GM13976 (cell line): ENCODE measurements around the gene PRRG3.

Source experiments
- DNase-seq: peaks from one replicate; pipeline ENCODE4 v3.0.0; 2012; ENCODE audit warnings: low spot score
- in situ Hi-C: fragments of 300-500 bp; cut with MboI; formaldehyde crosslinking; loops from one replicate; pipeline ENCODE4 v1.12.0; 2022; ENCODE audit warnings: low sequenced_read_pairs, mixed read lengths, inconsistent platforms; ENCODE audit not compliant: unreplicated experiment
- TF ChIP-seq, protein P1 (sequence below): IDR thresholded peaks from 2 replicates; pipeline ENCODE4 v1.5.1; 2012; ENCODE audit warnings: borderline replicate concordance, mild to moderate bottlenecking; ENCODE audit not compliant: insufficient read depth; ENCODE audit errors: extremely low read depth, missing control alignments, control extremely low read depth

The PRRG3 gene

DNA sequence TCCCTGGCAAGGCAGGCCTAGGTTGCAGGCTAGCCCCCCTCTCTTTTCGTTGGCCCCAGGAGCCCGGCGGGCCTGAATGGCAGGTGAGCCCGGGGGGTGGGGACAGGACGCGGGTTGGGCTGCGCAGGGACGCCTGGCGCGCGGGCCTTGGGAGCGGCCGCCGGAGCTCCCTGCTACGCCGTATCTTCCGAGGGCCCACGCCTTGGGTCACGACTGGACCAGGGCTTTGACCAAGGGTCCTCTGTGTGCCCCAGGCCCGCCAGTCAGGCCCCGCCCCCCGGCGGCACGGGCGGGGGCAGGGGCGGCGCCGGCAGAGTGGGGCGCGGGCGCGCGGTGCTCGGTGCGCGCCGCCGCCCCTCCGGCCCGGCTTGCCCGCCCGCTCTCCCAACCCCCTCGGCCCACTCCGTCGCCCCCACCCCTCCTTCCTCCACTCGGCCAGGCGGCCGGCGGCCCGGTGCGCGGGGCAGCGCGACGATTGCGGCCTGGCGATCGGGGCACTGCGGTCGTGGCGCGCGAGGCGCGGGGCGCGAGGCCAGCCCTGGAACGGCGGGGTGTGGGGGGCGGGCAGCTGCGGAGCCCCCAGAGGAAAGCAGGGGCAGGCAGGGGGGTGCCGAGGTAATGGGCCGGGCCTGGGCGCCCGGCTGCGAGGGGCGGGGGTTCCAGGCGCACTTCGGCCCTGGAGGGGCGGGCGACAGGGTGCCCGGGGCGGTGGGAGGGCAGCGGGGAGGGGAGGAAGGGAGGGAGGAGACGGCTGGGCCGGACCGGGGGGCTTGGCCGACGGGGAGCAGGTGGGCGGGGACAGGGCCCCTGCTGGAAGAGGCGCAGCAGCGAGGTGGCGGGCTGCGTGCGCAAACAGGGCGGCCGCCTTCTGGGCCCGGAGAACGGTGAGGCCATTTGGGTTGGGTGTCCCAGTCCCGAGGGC lies at the start of gene PRRG3:
TSS of gene PRRG3 (plus strand) at position 798 of the 922 bp plus-strand sequence. CDS start 3,357 bp downstream, outside the sequence.
- in situ Hi-C loops = no loop called here
- TF ChIP-seq, protein P1, sequence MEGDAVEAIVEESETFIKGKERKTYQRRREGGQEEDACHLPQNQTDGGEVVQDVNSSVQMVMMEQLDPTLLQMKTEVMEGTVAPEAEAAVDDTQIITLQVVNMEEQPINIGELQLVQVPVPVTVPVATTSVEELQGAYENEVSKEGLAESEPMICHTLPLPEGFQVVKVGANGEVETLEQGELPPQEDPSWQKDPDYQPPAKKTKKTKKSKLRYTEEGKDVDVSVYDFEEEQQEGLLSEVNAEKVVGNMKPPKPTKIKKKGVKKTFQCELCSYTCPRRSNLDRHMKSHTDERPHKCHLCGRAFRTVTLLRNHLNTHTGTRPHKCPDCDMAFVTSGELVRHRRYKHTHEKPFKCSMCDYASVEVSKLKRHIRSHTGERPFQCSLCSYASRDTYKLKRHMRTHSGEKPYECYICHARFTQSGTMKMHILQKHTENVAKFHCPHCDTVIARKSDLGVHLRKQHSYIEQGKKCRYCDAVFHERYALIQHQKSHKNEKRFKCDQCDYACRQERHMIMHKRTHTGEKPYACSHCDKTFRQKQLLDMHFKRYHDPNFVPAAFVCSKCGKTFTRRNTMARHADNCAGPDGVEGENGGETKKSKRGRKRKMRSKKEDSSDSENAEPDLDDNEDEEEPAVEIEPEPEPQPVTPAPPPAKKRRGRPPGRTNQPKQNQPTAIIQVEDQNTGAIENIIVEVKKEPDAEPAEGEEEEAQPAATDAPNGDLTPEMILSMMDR = no peak
- DNase-seq = no peak

DNA sequence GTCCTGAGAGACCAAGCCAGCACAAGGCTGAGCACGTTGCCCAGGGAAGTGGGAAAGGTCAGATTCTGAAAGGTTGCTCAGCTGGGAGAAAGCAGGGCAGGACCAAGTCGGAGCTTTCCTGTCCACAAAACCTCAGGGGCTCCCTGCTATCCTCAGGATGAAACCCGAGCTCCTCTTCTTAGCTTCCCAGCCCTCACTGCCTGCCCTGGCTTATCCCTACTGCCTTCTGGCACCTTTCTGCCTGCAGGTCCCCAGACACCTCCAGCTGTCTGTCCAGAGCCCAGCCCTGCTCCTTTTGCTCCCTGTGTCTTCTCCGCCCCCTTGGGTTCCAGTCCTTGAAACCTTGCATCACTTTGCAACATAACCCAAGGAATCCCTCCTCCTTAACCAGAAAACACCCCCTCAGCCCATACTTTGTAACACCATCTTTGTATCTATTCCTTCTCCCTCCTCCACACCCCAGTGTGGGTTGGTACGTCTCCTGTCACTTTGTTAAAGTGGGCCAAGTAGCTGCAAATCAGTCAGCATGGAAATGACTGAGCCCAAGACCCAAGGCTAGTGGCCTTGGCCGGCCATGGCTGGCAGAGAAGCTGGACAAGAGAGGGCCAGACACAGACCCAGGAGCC lies 20.0 kb upstream of the PRRG3 start:
- DNase-seq = no peak
- in situ Hi-C loops = no loop called here
- TF ChIP-seq, protein P1 = no peak

DNA sequence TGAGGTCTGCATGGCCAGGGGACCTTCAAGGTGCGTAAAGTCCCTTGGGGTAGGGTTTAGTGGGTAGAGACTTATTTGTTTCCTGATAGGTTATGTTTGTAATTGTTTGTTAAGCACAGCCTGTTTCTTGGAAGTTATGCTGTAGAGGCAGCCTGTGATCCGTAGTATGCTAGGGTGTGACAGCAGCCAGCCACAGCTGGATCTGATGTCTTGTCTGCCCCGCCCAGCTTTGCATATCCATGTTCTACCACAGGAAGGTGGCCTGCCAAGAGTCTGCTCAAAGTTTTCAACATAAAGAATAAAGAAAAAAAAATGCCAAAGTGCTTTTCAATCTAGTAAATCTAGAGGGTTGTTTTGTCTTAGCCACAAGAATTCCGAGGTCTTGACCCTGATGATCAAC lies 19.1 kb upstream of the PRRG3 start:
- no peak for DNase-seq
- TF ChIP-seq, protein P1 = no peak
- in situ Hi-C loops = no loop called here

DNA sequence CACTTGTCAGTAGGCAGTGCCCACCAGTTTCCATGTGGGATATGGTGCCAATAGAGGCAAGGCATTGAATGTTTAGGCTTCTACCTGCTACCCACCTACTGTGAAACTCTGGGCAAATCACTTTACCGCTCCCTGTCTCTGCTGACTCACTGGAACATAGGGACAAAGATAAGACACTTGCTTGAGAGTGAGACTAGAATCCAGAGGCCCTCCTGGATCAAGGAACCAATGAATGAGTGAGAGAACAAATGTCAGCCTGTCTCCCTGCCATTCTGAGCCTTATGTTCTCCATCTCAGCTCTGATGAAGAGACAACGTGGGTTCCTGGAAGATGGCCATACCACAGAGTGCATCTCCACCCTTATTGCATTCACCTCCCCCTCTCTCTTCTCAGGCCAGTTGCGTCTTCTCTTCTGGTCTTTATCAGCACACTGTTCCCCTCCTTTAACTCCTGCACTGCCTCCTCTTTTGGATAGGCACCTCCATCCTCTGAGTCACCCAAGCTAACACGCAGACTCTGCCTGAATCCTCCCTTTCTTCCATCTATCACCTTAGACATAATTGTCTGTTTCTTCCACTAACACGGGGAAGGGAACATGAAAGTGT lies 15.4 kb upstream of the PRRG3 start:
- in situ Hi-C loops = loop anchor here (5.0 kb wide), 1 partner anchor 528 kb away; no protein-coding TSS in a partner anchor
- TF ChIP-seq, protein P1 = no peak
- DNase-seq = no peak

DNA sequence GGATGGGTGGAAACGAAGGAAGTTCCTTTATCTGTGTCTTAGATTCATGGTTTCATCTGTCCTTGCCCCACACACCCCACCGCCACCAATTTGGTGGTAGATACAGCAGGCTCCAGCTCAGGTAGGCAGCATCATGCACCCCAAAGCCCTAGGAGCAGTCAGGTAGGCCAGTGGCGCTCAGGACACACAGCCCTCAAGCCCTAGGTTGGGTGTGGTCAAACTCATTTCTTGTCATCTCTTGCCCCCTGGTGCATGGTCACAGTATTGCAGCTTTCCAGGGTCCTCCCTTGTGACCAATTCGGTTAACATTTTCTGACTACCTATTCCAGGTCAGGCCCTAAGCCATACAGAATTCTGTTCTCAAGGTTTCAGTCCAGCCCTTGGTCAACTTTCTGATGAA lies 14.5 kb upstream of the PRRG3 start:
- TF ChIP-seq, protein P1 = peak; percentile 73
- peak; percentile 49 for DNase-seq
- in situ Hi-C loops = loop anchor here (5.0 kb wide), 1 partner anchor 529 kb away; no protein-coding TSS in a partner anchor

DNA sequence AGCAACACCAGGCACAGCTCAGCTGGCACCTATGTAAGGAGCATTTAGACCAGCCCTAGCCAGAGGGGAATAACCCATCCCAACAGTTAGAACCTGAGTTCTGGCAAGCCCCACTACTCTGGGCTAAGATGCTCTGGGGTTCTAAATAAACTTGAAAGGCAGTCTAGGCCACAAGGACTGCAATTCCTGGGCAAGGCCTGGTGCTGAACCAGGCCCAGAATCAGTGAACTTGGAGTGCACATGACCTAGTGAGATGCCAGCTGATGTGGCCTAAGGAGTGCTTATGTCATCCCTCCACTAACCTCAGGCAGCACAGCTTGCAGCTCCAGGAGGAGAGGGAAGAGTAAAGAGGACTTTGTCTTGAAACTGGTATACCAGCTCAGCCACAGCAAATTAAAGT lies 7.6 kb upstream of the PRRG3 start:
- TF ChIP-seq, protein P1 = no peak
- DNase-seq = no peak
- in situ Hi-C loops = no loop called here
